ENCODE measurements around the gene ZBTB8A.
"Not testable (repeated sequence)": the region's sequence is repeated elsewhere in the genome, so short reads cannot be mapped to it uniquely, and the experiment has no call there.

Gene ZBTB8A

GRCh38 chr1:32536764-32537163 lies 2.5 kb upstream of the ZBTB8A start:
- DNase-seq (ENCODE audit: low spot score) (no peak), FAIRE-seq (no peak)

- DNase-seq (ENCODE audit: low spot score) (peak; percentile 57), FAIRE-seq (no peak)
Measured at GRCh38 chr1:32539584-32540571, 651 bp downstream of the ZBTB8A start.

GRCh38 chr1:32540605-32541004 lies 1.4 kb downstream of the ZBTB8A start:
- DNase-seq (ENCODE audit: low spot score) = no peak
- no peak for FAIRE-seq

- DNase-seq (ENCODE audit: low spot score) (no peak), FAIRE-seq (no peak)
Measured at GRCh38 chr1:32541064-32541566, 1.9 kb downstream of the ZBTB8A start.

GRCh38 chr1:32546611-32547010 lies 7.4 kb downstream of the ZBTB8A start:
- DNase-seq (ENCODE audit: low spot score) = no peak
- no peak for FAIRE-seq

- no peak for FAIRE-seq
Measured at GRCh38 chr1:32549616-32550015, 10.4 kb downstream of the ZBTB8A start.

GRCh38 chr1:32554288-32554687 lies 15.1 kb downstream of the ZBTB8A start:
- no peak for FAIRE-seq
- DNase-seq (ENCODE audit: low spot score) = no peak

More at GRCh38 chr1:32549616-32550015, 10.4 kb downstream of the ZBTB8A start:
- DNase-seq (ENCODE audit: low spot score) = no peak

GRCh38 chr1:32557035-32557434 lies 17.8 kb downstream of the ZBTB8A start:
- not testable (repeated sequence) for FAIRE-seq; DNase-seq (ENCODE audit: low spot score)

- DNase-seq (ENCODE audit: low spot score) (no peak), FAIRE-seq (no peak)
Measured at GRCh38 chr1:32557812-32558211, 18.6 kb downstream of the ZBTB8A start.

GRCh38 chr1:32568929-32569328 lies 29.7 kb downstream of the ZBTB8A start:
- FAIRE-seq (no peak), DNase-seq (ENCODE audit: low spot score) (no peak)

GRCh38 chr1:32580348-32581017 lies 41.3 kb downstream of the ZBTB8A start:
- no peak for DNase-seq (ENCODE audit: low spot score)
- no peak for FAIRE-seq

- FAIRE-seq = no peak
- no peak for DNase-seq (ENCODE audit: low spot score)
Measured at GRCh38 chr1:32592943-32593342, 53.7 kb downstream of the ZBTB8A start.

GRCh38 chr1:32600034-32600433 lies 60.8 kb downstream of the ZBTB8A start:
- DNase-seq (ENCODE audit: low spot score) (no peak), FAIRE-seq (no peak)

GRCh38 chr1:32605711-32606424 lies 66.6 kb downstream of the ZBTB8A start:
- no peak for DNase-seq (ENCODE audit: low spot score)
- FAIRE-seq = no peak

GRCh38 chr1:32606565-32607371 lies 67.5 kb downstream of the ZBTB8A start:
- FAIRE-seq (no peak), DNase-seq (ENCODE audit: low spot score) (no peak)

- FAIRE-seq (no peak), DNase-seq (ENCODE audit: low spot score) (no peak)
Measured at GRCh38 chr1:32609180-32609579, 70.0 kb downstream of the ZBTB8A start.

GRCh38 chr1:32611859-32612188 lies 72.6 kb downstream of the ZBTB8A start:
- DNase-seq (ENCODE audit: low spot score) = no peak
- FAIRE-seq = no peak

- peak; percentile 92 for DNase-seq (ENCODE audit: low spot score)
- no peak for FAIRE-seq
Measured at GRCh38 chr1:32612189-32612881, 73.1 kb downstream of the ZBTB8A start.

- DNase-seq (ENCODE audit: low spot score) = no peak
- no peak for FAIRE-seq
Measured at GRCh38 chr1:32613472-32613871, 74.2 kb downstream of the ZBTB8A start.

- no peak for DNase-seq (ENCODE audit: low spot score)
- FAIRE-seq = no peak
Measured at GRCh38 chr1:32618673-32619221, 79.5 kb downstream of the ZBTB8A start.

Measured in urothelium cell line (cell line).